Measurements from ENCODE around the gene WASHC4.

DNA sequence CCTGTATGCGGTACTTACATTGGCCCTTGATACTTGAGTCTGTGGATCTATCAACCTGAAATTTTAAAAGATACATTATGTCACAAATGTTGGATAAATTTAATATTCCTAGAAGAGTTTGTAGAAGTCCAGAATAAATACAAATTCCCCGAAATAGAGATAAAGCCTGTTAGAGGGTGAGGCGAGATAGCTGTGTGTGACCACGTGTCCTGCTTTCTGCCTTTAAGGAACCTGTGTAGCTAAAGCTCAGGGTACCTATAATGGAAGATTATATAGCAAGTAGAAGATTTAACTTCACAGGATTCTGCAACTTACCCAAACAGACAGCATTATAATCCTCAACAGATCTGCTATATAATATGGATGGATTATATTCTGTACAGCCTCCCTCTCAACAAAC is 69.7 kb downstream of the WASHC4 start:
- TF ChIP-seq POLR2A (IDR thresholded peaks at IDR 0.05) (no peak), CTCF (IDR thresholded peaks at IDR 0.05) (no peak)
